ENCODE data around the gene PVR.
A peak's percentile ranks its signal among the peaks of the same experiment; 100 is the strongest.
"Not testable (repeated sequence)": the region's sequence is repeated elsewhere in the genome, so short reads cannot be mapped to it uniquely, and the experiment has no call there.

The PVR gene, protein sequence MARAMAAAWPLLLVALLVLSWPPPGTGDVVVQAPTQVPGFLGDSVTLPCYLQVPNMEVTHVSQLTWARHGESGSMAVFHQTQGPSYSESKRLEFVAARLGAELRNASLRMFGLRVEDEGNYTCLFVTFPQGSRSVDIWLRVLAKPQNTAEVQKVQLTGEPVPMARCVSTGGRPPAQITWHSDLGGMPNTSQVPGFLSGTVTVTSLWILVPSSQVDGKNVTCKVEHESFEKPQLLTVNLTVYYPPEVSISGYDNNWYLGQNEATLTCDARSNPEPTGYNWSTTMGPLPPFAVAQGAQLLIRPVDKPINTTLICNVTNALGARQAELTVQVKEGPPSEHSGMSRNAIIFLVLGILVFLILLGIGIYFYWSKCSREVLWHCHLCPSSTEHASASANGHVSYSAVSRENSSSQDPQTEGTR

DNA sequence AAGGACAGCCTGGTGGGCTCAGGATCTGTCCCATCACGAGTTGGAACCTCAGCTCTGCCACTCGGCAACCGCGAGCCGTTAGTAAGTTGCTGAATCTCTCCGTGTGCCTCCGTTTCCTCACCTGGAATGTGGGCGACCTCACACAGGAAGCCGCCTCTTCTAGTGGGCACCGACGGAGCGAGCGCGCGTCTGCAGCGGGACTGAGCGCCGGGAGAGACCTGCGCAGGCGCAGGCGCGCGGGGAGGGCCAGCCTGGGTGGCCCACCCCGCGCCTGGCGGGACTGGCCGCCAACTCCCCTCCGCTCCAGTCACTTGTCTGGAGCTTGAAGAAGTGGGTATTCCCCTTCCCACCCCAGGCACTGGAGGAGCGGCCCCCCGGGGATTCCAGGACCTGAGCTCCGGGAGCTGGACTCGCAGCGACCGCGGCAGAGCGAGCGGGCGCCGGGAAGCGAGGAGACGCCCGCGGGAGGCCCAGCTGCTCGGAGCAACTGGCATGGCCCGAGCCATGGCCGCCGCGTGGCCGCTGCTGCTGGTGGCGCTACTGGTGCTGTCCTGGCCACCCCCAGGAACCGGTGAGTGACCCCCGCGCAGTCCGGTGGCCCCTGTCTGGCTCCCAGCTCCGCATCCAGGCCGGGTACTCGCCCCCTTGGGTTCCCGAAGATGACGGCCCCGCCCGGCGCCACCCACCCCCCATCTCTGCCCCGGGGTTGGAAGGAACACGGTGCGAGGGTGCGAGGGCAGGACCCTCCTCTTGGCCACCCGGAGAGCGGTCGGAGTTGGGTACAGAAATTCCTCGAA lies at the start of gene PVR:
PVR (plus strand) TSS at position 306 of the 797 bp plus-strand sequence; CDS start at position 493, 187 bp downstream.
- DNase-seq = peak; percentile 21

- no peak for DNase-seq
Observed at GRCh38 chr19:44596428-44597130, 47.1 kb upstream of the PVR start.

DNA sequence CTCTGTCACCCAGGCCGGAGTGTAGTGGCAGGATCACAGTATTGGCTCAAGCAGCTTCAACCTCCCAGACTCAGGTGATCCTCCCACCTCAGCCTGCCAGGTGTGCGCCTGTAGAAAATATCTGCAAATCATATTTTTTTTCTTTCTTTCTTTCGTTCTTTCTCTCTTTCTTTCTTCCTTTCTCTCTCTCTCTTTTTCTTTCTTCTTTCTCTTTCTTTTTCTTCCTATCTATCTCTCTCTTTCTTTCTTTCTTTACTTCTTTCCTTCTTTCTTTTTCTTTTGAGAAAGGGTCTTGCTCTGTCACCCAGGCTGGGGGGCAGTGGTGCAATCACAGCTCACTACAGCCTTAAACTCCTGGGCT lies 46.6 kb upstream of the PVR start:
- DNase-seq = no peak

GRCh38 chr19:44598355-44598754 lies 45.4 kb upstream of the PVR start:
- DNase-seq = no peak

DNA sequence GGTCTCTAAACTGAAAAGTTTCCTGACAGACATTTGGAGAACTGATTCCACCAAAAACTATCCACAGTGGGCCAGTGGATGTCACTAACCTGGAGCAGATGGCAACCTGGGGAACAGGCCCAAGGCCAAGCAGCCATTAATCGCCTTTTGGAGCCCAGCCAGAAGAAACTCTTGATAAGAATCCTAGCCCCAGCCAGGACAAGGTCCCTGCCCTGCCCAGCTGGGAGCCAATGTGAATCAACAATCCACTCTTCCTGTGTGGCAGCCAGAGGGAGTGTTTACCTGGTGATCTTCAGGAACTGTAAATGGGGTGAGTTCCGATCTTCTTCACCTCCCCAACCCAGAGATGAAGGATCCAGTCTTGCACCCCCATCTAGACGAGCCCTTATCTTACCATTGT lies 44.8 kb upstream of the PVR start:
- no peak for DNase-seq

DNA sequence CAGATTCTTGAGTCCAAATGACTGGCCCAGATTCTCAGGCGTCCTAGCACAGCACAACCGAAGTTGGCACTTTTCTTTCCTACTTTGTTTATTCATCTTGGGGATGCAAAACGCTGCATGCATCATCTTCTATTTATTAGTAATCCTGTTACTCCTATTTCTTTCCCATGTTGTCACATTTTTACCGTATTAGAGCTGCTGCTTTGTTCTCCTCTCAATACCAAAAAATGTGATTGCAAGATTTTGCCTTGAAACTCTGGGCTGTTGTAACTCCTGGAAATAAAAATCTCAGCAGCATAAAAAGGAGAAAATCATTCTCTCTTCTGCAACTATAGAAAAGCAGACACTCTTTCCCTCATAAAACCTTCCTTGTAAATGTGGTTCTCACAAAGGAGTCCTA lies 43.2 kb upstream of the PVR start:
- no peak for DNase-seq

DNA sequence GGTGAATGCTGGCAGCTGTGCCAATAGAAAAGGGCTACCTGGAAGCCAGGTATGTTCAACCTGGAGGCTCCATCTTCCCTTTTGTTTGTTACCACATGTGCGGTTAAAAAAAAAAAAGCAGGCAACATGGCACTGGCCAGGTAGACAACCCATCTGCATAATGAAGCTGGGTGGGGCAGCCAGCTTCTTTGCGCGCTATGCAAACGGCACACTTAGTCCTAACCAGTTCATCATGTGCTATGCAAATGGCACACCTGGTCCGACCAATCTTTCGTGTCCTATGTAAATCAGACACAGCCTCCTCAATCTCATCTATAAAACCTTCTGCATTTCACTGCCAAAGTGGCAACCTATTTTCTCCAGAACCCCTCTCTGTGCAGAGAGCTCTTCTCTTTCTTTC lies 41.6 kb upstream of the PVR start:
- DNase-seq = no peak

DNA sequence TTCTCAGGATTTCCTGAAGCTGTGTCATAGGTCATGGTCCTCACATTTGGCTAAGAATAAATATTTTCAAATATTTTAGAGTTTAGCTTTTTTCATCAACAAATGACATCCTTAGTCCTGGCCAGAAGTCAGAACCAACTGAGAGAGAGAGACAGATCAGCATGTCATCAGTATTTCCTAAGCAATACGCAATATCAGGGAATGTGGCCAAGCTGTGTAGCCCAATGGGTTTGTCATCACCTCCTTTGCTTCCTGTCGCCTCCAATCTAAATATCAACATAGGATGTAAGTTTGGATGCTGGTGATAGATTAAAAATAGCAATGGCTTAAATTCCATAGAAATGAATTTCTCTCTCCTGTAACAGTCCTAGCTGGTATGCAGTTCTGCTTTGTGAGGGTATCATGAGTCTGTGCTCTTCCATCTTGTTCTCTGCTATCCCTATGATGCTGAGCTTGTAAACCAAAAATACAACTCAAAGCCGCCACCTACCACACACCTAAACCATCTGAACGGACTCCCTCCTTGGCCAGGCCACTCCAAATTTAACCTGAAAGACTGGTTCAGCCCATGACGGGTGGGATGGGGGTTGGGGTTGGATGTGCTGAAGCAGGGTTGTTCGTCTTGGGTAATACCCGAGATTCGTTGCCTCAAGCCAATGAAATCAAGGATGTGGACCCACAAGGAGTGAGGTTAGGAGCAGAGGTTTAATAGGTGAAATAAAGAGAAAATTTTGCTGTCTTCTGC lies 40.3 kb upstream of the PVR start:
- no peak for DNase-seq

- no peak for DNase-seq
Observed at GRCh38 chr19:44604241-44604640, 39.5 kb upstream of the PVR start.

- no peak for DNase-seq
Observed at GRCh38 chr19:44605547-44605946, 38.2 kb upstream of the PVR start.

DNA sequence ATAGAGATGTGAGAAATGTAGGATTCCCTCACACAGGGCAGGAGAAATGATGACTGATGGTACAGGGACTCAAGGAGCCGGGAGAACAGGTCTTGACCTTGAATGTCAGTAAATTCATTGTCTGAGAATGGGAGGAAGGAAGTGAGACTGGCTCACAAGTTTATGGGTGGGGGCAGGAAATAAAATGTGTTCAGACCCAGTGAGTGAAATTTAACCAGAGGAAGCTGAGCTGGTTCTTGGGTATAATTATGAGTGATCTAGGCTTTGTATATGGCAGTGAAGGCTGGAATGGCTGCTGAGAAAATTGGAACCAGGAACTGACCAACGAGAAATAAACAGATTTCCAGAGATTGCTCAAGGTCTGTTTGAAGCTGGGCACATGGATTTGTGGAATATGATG lies 36.7 kb upstream of the PVR start:
- no peak for DNase-seq

DNA sequence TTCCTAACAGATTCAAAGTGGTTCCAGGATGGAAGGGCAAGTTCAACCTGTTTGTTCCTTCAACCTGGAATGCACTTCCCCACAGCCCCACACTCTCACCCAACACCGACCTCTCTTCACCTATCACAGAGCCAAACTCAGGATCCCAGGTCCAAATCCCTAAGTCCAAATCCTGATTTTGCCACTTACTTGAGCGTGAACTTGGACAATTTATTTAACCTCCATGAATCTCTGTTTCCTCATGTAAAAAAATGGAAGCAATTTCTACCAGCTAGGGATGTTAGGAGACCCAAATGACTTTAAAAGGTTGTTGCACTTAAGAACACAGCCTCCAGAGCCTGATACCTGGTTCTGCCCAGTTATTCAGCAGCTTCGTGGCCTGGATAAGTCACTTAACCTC lies 35.8 kb upstream of the PVR start:
- DNase-seq = no peak

DNA sequence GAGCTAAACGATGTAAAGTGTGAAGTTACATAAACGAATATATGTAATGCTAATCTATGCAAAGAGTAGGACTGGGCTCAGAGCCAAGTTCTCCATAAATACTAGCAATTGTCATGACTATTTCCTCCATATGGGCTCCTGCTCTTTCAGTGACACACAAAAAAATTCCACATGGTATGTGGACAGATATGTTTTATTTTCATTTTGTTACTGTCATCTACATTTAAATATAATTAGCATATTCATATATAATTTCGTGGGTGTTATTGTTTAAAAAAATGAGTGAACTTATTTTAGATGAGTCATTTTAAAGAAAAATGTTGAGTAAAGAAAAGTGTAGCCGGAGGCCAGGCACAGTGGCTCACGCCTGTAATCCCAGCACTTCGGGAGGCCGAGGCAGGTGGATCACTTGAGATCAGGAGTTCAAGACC lies 35.3 kb upstream of the PVR start:
- no peak for DNase-seq

GRCh38 chr19:44609219-44609618 lies 34.5 kb upstream of the PVR start:
- DNase-seq = no peak

- not testable (repeated sequence) for DNase-seq
Observed at GRCh38 chr19:44610497-44610896, 33.2 kb upstream of the PVR start.

DNA sequence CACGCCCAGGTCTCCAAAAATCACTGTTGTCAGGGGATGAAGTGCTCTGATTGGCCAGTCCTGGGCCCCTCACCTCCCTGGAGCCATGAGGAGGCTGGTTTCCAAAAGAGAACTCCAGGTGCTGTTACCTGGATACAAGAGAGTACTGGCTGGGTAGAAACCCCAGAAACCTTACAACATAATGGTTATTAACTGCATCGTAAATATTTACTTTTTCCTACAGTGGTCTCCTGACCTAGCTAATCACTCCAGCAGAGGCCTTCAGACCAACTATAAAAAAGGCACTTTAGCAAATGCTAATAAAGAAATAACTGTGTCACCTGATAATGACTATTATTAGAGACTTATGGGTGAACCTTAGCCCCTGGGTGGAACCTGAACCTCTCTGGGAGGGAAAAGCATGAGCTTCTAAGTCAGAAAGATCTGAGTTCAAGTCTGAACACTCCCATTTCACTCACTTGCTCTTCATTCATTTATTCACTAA lies 31.9 kb upstream of the PVR start:
- DNase-seq = no peak

- no peak for DNase-seq
Observed at GRCh38 chr19:44613295-44614178, 30.2 kb upstream of the PVR start, which contains the start of gene IGSF23. Gene IGSF23, plus strand, starts transcription at chr19:44613563. Its CDS starts 83 bp downstream, at chr19:44613646.

DNA sequence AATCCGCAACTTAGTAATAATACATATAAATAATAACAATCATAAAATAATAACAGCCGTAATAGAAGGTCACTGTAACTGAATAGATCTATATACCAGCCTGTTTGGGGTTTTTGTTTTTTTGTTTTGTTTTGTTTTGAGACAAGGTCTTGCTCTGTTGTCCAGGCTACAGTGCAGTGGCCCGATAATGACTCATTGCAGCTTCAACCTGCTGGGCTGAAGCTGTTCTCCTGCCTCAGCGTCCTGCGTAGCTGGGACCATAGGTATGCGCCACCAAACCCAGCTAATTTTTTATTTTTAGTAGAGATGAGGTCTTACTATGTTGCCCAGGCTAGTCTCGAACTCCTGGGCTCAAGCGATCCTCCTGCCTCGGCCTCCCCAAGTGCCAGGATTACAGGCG lies 29.4 kb upstream of the PVR start:
- no peak for DNase-seq

DNA sequence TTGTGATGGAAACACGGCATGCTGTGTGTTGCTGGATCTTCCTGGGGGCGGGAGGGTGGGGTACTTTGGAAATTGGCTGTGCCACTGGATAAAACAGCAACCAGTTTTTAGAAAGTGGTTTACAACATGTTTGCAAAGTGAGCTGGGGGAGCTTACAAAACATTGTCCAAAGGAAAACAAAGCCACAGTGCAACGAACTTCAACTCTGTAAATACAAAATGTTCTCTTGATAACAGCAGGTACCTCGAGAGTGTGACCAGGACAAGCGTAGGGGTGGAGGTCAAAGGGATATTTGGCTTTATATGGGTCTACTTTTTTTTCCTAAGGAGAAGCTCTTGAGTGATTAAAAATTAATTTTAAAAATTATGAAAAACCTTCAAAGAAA lies 27.9 kb upstream of the PVR start:
- DNase-seq = no peak

DNA sequence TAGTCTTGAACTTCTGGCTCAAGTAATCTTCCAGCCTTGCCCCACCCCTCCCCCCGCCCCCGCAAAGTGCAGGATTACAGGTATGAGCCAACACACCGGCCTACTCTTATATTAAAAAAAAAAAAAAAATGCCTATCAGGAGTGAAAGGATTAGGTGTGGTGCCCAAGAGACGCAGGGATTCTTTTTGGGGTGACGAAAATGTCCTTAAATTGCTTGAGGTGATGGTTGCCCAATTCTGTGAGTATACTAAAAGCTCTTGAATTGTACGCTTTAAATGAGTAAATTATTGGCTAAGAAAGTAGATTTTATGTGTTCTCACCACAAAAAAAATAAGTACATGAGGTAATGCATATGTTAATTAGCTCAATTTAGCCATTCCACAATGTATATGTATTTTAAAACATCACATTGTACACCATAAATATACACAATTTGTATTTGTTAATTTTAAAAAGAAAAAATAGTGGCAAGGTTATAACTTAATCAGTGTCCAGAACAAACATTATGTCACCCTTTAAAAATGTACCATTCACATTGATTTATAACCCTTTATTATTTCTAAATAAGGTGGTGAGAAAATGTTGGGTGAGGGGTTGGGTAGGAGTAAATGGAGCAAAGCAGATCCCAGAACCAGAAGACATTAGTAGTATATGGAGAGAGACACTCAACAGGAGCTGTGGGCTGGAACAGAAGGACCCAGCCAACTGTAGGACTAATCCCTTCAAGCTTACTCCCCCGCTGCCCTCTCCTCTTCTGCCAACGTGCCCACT lies 26.4 kb upstream of the PVR start:
- DNase-seq = no peak

Measured in activated T-cell treated with anti-CD3 and anti-CD28 coated beads, Interleukin-2, amount 50 U/mL, for 1 hour (primary cell).